Measurements from ENCODE around the gene RASA4B.

RASA4B gene

GRCh38 chr7:102469972-102470825 lies 47.4 kb downstream of the RASA4B start:
- TF ChIP-seq, protein P1, sequence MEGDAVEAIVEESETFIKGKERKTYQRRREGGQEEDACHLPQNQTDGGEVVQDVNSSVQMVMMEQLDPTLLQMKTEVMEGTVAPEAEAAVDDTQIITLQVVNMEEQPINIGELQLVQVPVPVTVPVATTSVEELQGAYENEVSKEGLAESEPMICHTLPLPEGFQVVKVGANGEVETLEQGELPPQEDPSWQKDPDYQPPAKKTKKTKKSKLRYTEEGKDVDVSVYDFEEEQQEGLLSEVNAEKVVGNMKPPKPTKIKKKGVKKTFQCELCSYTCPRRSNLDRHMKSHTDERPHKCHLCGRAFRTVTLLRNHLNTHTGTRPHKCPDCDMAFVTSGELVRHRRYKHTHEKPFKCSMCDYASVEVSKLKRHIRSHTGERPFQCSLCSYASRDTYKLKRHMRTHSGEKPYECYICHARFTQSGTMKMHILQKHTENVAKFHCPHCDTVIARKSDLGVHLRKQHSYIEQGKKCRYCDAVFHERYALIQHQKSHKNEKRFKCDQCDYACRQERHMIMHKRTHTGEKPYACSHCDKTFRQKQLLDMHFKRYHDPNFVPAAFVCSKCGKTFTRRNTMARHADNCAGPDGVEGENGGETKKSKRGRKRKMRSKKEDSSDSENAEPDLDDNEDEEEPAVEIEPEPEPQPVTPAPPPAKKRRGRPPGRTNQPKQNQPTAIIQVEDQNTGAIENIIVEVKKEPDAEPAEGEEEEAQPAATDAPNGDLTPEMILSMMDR (IDR thresholded peaks at IDR 0.05; ENCODE audit: borderline replicate concordance, control extremely low read depth, extremely low read depth, insufficient read depth, missing control alignments), result no peak
- in situ Hi-C loops (cut with MboI; ENCODE audit: low sequenced_read_pairs, unreplicated experiment), result loop anchor here (5.0 kb wide), 1 partner anchor 58 kb away; no protein-coding TSS in a partner anchor
- DNase-seq (ENCODE audit: low spot score), result no peak

- DNase-seq (ENCODE audit: low spot score), result no peak
- in situ Hi-C loops (cut with MboI; ENCODE audit: low sequenced_read_pairs, unreplicated experiment), result loop anchor here (5.0 kb wide), 1 partner anchor 57 kb away; no protein-coding TSS in a partner anchor
- TF ChIP-seq, protein P1 (IDR thresholded peaks at IDR 0.05; ENCODE audit: borderline replicate concordance, control extremely low read depth, extremely low read depth, insufficient read depth, missing control alignments), result no peak
These were observed 48.1 kb downstream of the RASA4B start for GRCh38 chr7:102469351-102469971.

- TF ChIP-seq, protein P1 (IDR thresholded peaks at IDR 0.05; ENCODE audit: borderline replicate concordance, control extremely low read depth, extremely low read depth, insufficient read depth, missing control alignments), result no peak
- in situ Hi-C loops (cut with MboI; ENCODE audit: low sequenced_read_pairs, unreplicated experiment), result loop anchor here (5.0 kb wide), 1 partner anchor 56 kb away; no protein-coding TSS in a partner anchor
- DNase-seq (ENCODE audit: low spot score), result no peak
These were observed 48.9 kb downstream of the RASA4B start for GRCh38 chr7:102468478-102469350.

DNA sequence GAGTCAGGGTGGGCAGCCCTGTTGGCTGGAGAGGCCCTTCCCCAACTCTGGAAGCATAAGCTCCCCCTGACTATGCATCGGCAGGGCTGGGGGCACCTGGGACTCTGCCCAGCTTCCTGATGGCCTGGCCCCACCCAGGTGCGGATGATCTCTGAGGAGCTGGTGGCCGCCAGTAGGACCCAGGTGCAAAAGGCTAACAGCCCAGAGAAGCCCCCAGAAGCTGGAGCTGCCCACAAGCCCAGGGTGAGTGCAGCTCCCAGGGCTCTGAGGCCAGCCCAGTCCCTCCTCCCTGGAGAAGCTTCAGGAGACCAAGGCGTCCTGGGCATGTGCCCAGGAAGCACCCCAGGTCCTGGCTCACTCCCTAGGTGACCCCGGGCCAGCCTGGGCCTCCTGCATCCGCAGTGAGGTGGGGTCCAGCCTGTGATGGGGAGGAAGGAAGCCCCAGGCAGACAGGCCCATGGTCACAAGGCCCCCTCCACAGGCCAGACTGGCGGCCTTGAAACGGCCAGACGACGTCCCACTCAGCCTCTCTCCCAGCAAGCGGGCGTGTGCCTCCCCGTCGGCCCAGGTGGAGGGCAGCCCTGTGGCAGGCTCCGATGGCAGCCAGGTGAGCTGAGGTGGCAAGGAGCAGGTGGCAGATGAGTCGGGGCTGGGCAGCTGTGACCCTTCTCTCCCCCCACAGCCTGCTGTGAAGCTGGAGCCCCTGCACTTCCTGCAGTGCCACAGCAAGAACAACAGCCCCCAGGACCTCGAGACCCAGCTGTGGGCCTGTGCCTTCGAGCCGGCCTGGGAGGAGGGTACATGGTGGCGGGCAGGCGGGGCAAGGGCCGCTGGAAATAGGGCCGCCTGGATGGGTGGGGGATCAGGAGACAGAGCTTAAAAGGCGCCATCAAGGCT lies 49.7 kb downstream of the RASA4B start:
- in situ Hi-C loops (cut with MboI; ENCODE audit: low sequenced_read_pairs, unreplicated experiment), result loop anchor here (5.0 kb wide), 1 partner anchor 56 kb away; no protein-coding TSS in a partner anchor
- no peak for DNase-seq (ENCODE audit: low spot score)
- TF ChIP-seq, protein P1 (IDR thresholded peaks at IDR 0.05; ENCODE audit: borderline replicate concordance, control extremely low read depth, extremely low read depth, insufficient read depth, missing control alignments), result no peak

GRCh38 chr7:102466097-102466496 lies 51.5 kb downstream of the RASA4B start:
- TF ChIP-seq, protein P1 (IDR thresholded peaks at IDR 0.05; ENCODE audit: borderline replicate concordance, control extremely low read depth, extremely low read depth, insufficient read depth, missing control alignments), result no peak
- in situ Hi-C loops (cut with MboI; ENCODE audit: low sequenced_read_pairs, unreplicated experiment), result loop anchor here (5.0 kb wide), 1 partner anchor 54 kb away; no protein-coding TSS in a partner anchor

More at GRCh38 chr7:102466097-102466496, 51.5 kb downstream of the RASA4B start:
- DNase-seq (ENCODE audit: low spot score), result no peak

Measured in GM13976 (cell line).